Measurements from ENCODE around the gene MCEE. TPM values are rescaled to one million over a fixed set of nuclear protein-coding genes. Genes with fewer than 3 reads are reported as not detected.

The MCEE gene
- total RNA-seq, 2 donors from 2014 or later: 5.8 to 10.6 TPM

DNA sequence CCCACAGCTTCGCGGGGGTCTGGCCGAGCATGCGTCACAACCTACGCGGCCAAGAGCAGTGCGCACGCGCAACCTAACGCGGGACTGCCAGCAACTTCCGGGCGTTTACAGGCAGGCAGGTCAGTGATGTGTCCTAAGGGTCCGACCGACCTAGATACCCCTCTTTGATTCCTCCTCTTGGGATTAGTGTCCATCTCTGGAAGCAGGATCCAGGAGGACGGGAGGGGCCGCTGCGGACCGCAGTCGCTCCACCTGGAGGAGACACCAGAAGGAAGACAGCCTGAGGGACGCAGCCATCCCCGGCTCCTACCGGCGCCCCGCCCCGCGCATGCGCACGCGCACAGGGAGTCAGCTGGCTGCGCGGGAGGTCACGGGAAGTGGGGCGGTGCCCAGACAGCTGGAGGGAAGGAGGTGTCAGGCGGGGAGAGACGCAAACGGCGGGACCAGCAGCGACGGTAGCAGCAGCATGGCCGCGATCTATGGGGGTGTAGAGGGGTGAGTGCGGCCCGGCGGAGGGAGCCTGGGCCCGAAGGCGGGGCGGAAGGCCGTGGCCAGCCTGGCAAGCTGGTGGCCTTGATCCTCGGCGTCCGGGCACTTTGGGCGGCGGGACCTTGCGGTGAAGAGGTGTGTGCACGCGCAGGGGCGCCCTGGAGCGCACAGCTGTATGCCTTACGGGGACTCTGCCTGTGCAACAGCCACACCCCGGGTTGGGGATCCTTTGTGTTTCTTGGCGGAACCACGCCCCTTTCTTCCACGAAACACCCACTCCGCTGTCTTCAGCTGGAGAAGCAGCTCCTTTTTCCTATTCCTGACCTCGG lies 61.6 kb downstream of the MCEE start, which contains the start of gene NAGK:
NAGK (plus strand) TSS at position 431 of the 818 bp plus-strand sequence; CDS start at position 467, 36 bp downstream.
- Histone ChIP-seq H3K27ac (peak within 1 kb of the TSS; percentile 86 to 92), H3K4me1 (ENCODE audit: control insufficient read depth in 1 of 2, low read depth in 2 of 2) (peaks cover 15 to 21% of the 10 kb centered on the region in 2 donors), H3K9me3 (no peaks in the 10 kb centered on the region), H3K36me3 (peaks cover 6% of the 10 kb centered on the region), H3K27me3 (replicated peaks; ENCODE audit: insufficient read depth) (no peaks in the 10 kb centered on the region), H3K4me3 (peak within 1 kb of the TSS; percentile 81)
- TF ChIP-seq, protein P1, sequence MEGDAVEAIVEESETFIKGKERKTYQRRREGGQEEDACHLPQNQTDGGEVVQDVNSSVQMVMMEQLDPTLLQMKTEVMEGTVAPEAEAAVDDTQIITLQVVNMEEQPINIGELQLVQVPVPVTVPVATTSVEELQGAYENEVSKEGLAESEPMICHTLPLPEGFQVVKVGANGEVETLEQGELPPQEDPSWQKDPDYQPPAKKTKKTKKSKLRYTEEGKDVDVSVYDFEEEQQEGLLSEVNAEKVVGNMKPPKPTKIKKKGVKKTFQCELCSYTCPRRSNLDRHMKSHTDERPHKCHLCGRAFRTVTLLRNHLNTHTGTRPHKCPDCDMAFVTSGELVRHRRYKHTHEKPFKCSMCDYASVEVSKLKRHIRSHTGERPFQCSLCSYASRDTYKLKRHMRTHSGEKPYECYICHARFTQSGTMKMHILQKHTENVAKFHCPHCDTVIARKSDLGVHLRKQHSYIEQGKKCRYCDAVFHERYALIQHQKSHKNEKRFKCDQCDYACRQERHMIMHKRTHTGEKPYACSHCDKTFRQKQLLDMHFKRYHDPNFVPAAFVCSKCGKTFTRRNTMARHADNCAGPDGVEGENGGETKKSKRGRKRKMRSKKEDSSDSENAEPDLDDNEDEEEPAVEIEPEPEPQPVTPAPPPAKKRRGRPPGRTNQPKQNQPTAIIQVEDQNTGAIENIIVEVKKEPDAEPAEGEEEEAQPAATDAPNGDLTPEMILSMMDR (IDR thresholded peaks at IDR 0.05): no peak
- ATAC-seq (ENCODE audit: insufficient number of reproducible peaks, low FRiP score, low read depth) (peak; percentile 90), DNase-seq (ENCODE audit: low spot score) (peak; percentile 73)

DNA sequence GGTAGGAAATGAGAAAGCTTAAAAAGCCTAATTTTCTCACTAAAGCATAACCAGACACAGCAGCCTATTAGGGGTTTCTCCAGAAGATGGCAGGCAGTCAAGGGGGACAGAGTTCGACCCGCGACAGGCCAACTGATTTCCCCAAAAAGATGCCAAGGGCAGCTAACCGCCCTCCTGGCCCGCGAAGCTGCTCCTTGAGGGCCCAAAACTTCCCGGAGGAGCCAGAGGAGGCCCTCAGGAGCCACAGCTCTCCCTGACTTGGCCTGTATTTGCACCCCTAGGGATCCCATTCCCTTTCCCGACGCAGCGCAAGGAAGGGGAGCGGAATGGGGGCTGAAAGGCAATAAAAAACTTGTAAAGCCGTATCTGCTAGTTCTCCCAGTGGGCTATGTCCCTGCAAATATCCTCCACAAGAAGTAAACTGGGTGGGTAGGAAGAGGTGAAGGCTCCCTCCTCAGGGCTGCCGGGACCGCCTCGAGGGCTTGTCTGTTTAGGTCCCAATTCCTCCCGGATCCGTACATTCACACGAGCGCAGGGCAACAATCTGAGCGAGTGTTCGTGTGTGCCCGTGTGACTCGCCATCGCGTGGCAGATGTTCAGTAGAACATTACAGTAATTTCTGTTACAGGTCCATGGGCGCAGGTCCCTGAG lies 62.3 kb downstream of the MCEE start:
- Histone ChIP-seq H3K36me3 (peaks cover 5% of the 10 kb centered on the region), H3K27me3 (replicated peaks; ENCODE audit: insufficient read depth) (no peaks in the 10 kb centered on the region), H3K27ac (peak overlapping the region; percentile 86 to 92), H3K4me3 (peak overlapping the region; percentile 81), H3K4me1 (ENCODE audit: control insufficient read depth in 1 of 2, low read depth in 2 of 2) (peaks cover 15 to 21% of the 10 kb centered on the region in 2 donors), H3K9me3 (no peaks in the 10 kb centered on the region)
- DNase-seq (ENCODE audit: low spot score) (no peak), ATAC-seq (ENCODE audit: insufficient number of reproducible peaks, low FRiP score, low read depth) (no peak)
- TF ChIP-seq, protein P1 (IDR thresholded peaks at IDR 0.05): no peak

DNA sequence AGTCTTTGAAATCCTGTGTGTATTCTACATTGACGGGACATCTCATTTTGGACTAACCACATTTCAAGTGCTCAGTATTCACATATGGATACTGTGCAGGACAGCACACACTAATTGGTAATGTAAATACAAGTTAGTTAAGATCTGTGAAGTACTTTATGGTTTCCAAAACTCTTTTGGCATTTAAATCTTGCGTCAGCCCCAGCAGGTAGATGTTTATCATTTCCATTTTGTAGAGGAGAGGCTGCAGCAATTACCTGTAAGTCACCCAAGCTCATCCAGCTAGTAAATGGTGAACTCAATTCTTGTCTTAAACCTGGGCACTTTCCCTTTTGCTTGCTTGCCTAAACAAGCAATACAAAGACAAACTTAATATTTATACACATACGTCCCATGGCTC lies 63.2 kb downstream of the MCEE start:
- no peaks in the 10 kb centered on the region for H3K9me3 ChIP-seq
- H3K4me1 ChIP-seq (ENCODE audit: control insufficient read depth in 1 of 2, low read depth in 2 of 2): peaks cover 15 to 21% of the 10 kb centered on the region in 2 donors
- ATAC-seq (ENCODE audit: insufficient number of reproducible peaks, low FRiP score, low read depth) (no peak), DNase-seq (ENCODE audit: low spot score) (no peak)
- no peak overlapping the region for H3K4me3 ChIP-seq
- no peaks in the 10 kb centered on the region for H3K27me3 ChIP-seq (replicated peaks; ENCODE audit: insufficient read depth)
- H3K27ac ChIP-seq: no peak overlapping the region
- TF ChIP-seq, protein P1 (IDR thresholded peaks at IDR 0.05): no peak
- no peaks in the 10 kb centered on the region for H3K36me3 ChIP-seq

DNA sequence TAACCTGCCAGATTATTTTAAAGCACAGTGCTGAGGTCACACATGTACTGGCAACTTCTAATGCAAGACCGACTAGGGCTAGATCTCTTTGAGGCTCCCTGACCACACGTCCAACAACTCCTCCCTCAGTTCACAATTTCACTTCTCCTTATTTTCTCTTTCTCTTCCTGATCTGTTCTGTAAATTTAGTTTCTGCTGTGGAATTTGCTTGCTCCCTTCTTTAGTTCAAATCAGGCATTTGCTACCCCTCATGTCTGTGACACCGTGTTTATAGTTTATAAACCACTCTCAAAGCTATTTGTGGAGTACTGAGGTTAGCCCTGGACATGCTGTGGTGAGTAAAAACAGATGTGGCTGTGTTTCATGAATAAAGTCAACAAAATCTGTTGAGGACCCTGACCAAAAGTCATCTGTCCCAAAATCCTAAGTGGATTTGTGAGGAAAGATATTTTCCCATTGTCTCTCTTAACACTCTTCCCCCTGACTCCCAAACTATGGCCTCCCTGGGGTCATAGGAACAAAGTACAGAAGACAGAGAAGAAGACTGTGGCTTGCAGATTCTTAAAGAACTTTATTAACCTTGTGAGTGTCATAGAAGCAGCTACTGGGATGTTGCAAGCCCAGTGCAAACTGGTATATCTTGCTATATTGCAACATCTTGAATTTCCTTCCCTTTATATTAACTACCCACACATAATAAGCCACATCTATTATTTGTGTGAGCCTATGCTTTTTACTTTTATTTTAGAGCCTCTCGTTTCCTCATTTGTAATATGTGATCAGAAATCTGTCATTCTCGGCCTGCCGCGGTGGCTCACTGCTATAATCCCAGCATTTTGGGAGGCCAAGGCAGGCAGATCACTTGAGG lies 65.0 kb downstream of the MCEE start:
- Histone ChIP-seq H3K9me3 (no peaks in the 10 kb centered on the region), H3K4me3 (no peak overlapping the region), H3K36me3 (no peaks in the 10 kb centered on the region), H3K27me3 (replicated peaks; ENCODE audit: insufficient read depth) (no peaks in the 10 kb centered on the region), H3K4me1 (ENCODE audit: control insufficient read depth in 1 of 2, low read depth in 2 of 2) (peaks cover 9 to 12% of the 10 kb centered on the region in 2 donors), H3K27ac (peak overlapping the region in 1 of 2 donors; percentile 4)
- ATAC-seq (ENCODE audit: insufficient number of reproducible peaks, low FRiP score, low read depth): no peak
- TF ChIP-seq, protein P1 (IDR thresholded peaks at IDR 0.05): no peak
- DNase-seq (ENCODE audit: low spot score): no peak

Measured in thoracic aorta (tissue), 2 donors.